H9 (cell line): ENCODE results near the gene COQ7. TPM values are rescaled to one million over a fixed set of nuclear protein-coding genes. Genes with fewer than 3 reads are reported as not detected.

Experiments used
- DNase-seq: peaks from one replicate; pipeline ENCODE4 v3.0.0-alpha.2; 2017
- H2AFZ ChIP-seq: one replicate; pipeline ENCODE4 v1.6.1; 2013; ENCODE audit warnings: mild to moderate bottlenecking, low read length, control low read depth, moderate library complexity
- H2AK5ac ChIP-seq: 2 replicates; pipeline ENCODE4 v1.6.1; 2013; ENCODE audit warnings: low read length, control low read depth, mixed read lengths; ENCODE audit not compliant: insufficient read length
- H2BK120ac ChIP-seq: one replicate; pipeline ENCODE4 v1.6.1; 2013; ENCODE audit warnings: low read depth, mild to moderate bottlenecking, low read length, control low read depth, inconsistent platforms; ENCODE audit not compliant: poor library complexity, severe bottlenecking
- H2BK12ac ChIP-seq: 2 replicates; pipeline ENCODE4 v1.6.1; 2013; ENCODE audit warnings: low read length, control low read depth, mixed read lengths, low read depth; ENCODE audit not compliant: insufficient read length
- H2BK15ac ChIP-seq: 2 replicates; pipeline ENCODE4 v1.6.1; 2013; ENCODE audit warnings: low read depth, low read length, control low read depth
- H2BK20ac ChIP-seq: one replicate; pipeline ENCODE4 v1.6.1; 2013; ENCODE audit warnings: low read depth, mild to moderate bottlenecking, low read length, control low read depth, inconsistent platforms; ENCODE audit not compliant: poor library complexity, severe bottlenecking
- H2BK5ac ChIP-seq: 2 replicates; pipeline ENCODE4 v1.6.1; 2013; ENCODE audit warnings: low read length, control low read depth, mixed read lengths; ENCODE audit not compliant: insufficient read length
- H3K14ac ChIP-seq: 2 replicates; pipeline ENCODE4 v1.6.1; 2013; ENCODE audit warnings: low read length, control low read depth; ENCODE audit not compliant: insufficient read depth
- H3K18ac ChIP-seq: 2 replicates; pipeline ENCODE4 v1.6.1; 2013; ENCODE audit warnings: low read depth, mild to moderate bottlenecking, mixed read lengths, low read length, control low read depth; ENCODE audit not compliant: insufficient read length
- H3K23ac ChIP-seq: 2 replicates; pipeline ENCODE4 v1.6.1; 2013; ENCODE audit warnings: low read length, control low read depth, mixed read lengths, low read depth; ENCODE audit not compliant: insufficient read length
- H3K23me2 ChIP-seq: 2 replicates; pipeline ENCODE4 v1.6.1; 2013; ENCODE audit warnings: low read depth, mild to moderate bottlenecking, mixed read lengths, low read length, control low read depth; ENCODE audit not compliant: insufficient read length, poor library complexity, severe bottlenecking
- H3K27ac ChIP-seq: 2 replicates; pipeline ENCODE4 v1.5.1; 2013; ENCODE audit warnings: low read length, control low read depth, mixed read lengths, low read depth; ENCODE audit not compliant: insufficient read length
- H3K27me3 ChIP-seq: 2 replicates; pipeline ENCODE4 v1.6.1; 2013; ENCODE audit warnings: low read length, control low read depth, inconsistent platforms; ENCODE audit not compliant: insufficient read depth
- H3K4ac ChIP-seq: 2 replicates; pipeline ENCODE4 v1.6.1; 2013; ENCODE audit warnings: low read depth, mild to moderate bottlenecking, control low read depth, inconsistent platforms, low read length, moderate library complexity
- H3K4me1 ChIP-seq: 2 replicates; pipeline ENCODE4 v1.6.1; 2013; ENCODE audit warnings: low read length, control low read depth, inconsistent platforms; ENCODE audit not compliant: insufficient read depth
- H3K4me2 ChIP-seq: 2 replicates; pipeline ENCODE4 v1.6.1; 2013; ENCODE audit warnings: low read length, control low read depth, mixed read lengths; ENCODE audit not compliant: insufficient read length, insufficient read depth
- H3K56ac ChIP-seq: 2 replicates; pipeline ENCODE4 v1.6.1; 2013; ENCODE audit warnings: low read depth, mild to moderate bottlenecking, mixed read lengths, low read length, control low read depth; ENCODE audit not compliant: insufficient read length
- H3K79me1 ChIP-seq: 2 replicates; pipeline ENCODE4 v1.6.1; 2013; ENCODE audit warnings: low read depth, mild to moderate bottlenecking, moderate library complexity, low read length, control low read depth, inconsistent platforms; ENCODE audit not compliant: insufficient read depth, poor library complexity, severe bottlenecking
- H3K79me2 ChIP-seq: 2 replicates; pipeline ENCODE4 v1.6.1; 2013; ENCODE audit warnings: low read length, control low read depth, inconsistent platforms; ENCODE audit not compliant: insufficient read depth
- H3K9ac ChIP-seq: 2 replicates; pipeline ENCODE4 v1.6.1; 2013; ENCODE audit warnings: low read length, control low read depth, mixed read lengths; ENCODE audit not compliant: insufficient read length; ENCODE audit errors: extremely low read depth
- H3K9me3 ChIP-seq: one replicate; pipeline ENCODE4 v1.6.1; 2013; ENCODE audit warnings: low read depth, low read length, inconsistent platforms; ENCODE audit not compliant: control insufficient read depth
- H3T11ph ChIP-seq: one replicate; pipeline ENCODE4 v1.6.1; 2013; ENCODE audit warnings: mild to moderate bottlenecking, low read length, control low read depth, inconsistent platforms
- H4K20me1 ChIP-seq: one replicate; pipeline ENCODE4 v1.6.1; 2013; ENCODE audit not compliant: control insufficient read depth, insufficient read length, insufficient read depth
- H4K5ac ChIP-seq: 2 replicates; pipeline ENCODE4 v1.6.1; 2013; ENCODE audit warnings: low read depth, mild to moderate bottlenecking, mixed read lengths, low read length, control low read depth; ENCODE audit not compliant: insufficient read length
- H4K8ac ChIP-seq: replicated peaks from 2 replicates; pipeline ENCODE4 v1.6.1; 2013; ENCODE audit warnings: low read length, control low read depth, mixed read lengths, low read depth; ENCODE audit not compliant: insufficient read length
- H4K91ac ChIP-seq: 2 replicates; pipeline ENCODE4 v1.6.1; 2013; ENCODE audit warnings: low read depth, mild to moderate bottlenecking, moderate library complexity, mixed read lengths, low read length, control low read depth; ENCODE audit not compliant: insufficient read length
- H3K27ac Mint-ChIP-seq, 3 experiments: 2 replicates in 2 of 3; 3 replicates in 1 of 3; pipeline ENCODE4 v1.8.0; 2020 to 2021; ENCODE audit warnings: mixed read lengths in 3 of 3, mild to moderate bottlenecking in 1 of 3, moderate library complexity in 1 of 3
- H3K27me3 Mint-ChIP-seq: 2 replicates; pipeline ENCODE4 v1.8.0; 2021; ENCODE audit warnings: low read depth, mild to moderate bottlenecking, moderate library complexity, mixed read lengths
- H3K36me3 Mint-ChIP-seq, 3 experiments: 2 replicates in 2 of 3; 3 replicates in 1 of 3; pipeline ENCODE4 v1.8.0; 2020 to 2021; ENCODE audit warnings: low read depth in 3 of 3, mixed read lengths in 3 of 3; ENCODE audit not compliant: insufficient read depth in 1 of 3
- H3K4me1 Mint-ChIP-seq, 2 experiments: 2 replicates each; pipeline ENCODE4 v1.8.0; 2020; ENCODE audit warnings: mixed read lengths in 2 of 2
- H3K4me3 Mint-ChIP-seq, 2 experiments: 2 replicates in 1 of 2; 3 replicates in 1 of 2; pipeline ENCODE4 v1.8.0; 2020 to 2021; ENCODE audit warnings: mild to moderate bottlenecking in 2 of 2, mixed read lengths in 2 of 2, moderate library complexity in 1 of 2
- H3K9me3 Mint-ChIP-seq, 2 experiments: 2 replicates in 1 of 2; 3 replicates in 1 of 2; pipeline ENCODE4 v1.8.0; 2020; ENCODE audit warnings: mild to moderate bottlenecking in 2 of 2, mixed read lengths in 2 of 2, moderate library complexity in 1 of 2
- WGBS: extraction: QIAGEN DNeasy Blood & Tissue Kit; methylation state at CpG from one replicate; pipeline ENCODE4 v1.1.7; 2013; ENCODE audit warnings: missing lambda C conversion rate, low lambda C conversion rate, mixed read lengths; ENCODE audit not compliant: insufficient read length; ENCODE audit errors: extremely low coverage; 5-methylcytosine and 5-hydroxymethylcytosine counted together
- total RNA-seq: library from RNA; stranded (reverse); gene quantifications from 2 replicates; pipeline ENCODE4 v1.2.1, GENCODE V29; 2021
- TF ChIP-seq, protein P1 (sequence below): fragments of 200-600 bp; sonication (generic); conservative IDR thresholded peaks from 3 replicates; pipeline ENCODE4 v1.8.0; 2021; ENCODE audit warnings: antibody characterized with exemption, mild to moderate bottlenecking

Gene COQ7
- total RNA-seq, 1 experiment from 2014 or later = 29.6 TPM

DNA sequence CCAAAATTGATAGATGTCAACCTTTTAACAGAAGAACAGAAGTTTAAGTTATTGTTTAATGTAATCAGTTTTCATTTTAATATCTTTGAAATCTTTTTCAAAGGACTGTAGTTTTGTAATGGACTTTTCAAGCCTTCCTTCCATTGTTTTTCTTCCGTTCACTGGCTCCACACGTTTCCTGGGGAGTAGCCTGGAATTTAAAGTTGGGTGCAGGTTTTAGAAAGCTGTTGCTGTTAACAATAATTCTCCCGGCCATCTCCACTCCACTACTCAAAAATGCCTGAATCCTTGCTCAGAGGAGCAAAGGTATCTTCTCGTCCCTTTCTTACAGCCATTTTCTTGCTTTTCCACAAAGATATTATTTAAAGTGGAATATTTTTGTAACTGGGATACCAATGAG, 4.7 kb upstream of the COQ7 start:
- Histone ChIP-seq H2BK120ac (no peak overlapping the region), H4K8ac (no peak overlapping the region), H2AFZ (no peak overlapping the region), H3K18ac (no peak overlapping the region), H3T11ph (no peak overlapping the region), H3K23ac (no peak overlapping the region), H3K56ac (no peak overlapping the region), H4K91ac (no peak overlapping the region), H3K79me2 (no peaks in the 10 kb centered on the region), H3K23me2 (no peaks in the 10 kb centered on the region), H4K20me1 (no peaks in the 10 kb centered on the region), H2BK12ac (no peak overlapping the region), H3K27ac (no peak overlapping the region), H4K5ac (no peak overlapping the region), H3K4me1 (no peaks in the 10 kb centered on the region), H2BK15ac (no peak overlapping the region), H2AK5ac (no peak overlapping the region), H2BK20ac (no peak overlapping the region), H3K9me3 (no peaks in the 10 kb centered on the region), H3K14ac (no peak overlapping the region), H3K79me1 (no peaks in the 10 kb centered on the region), H3K9ac (no peak overlapping the region), H3K4me2 (no peak overlapping the region), H3K27me3 (no peaks in the 10 kb centered on the region; the same call in 1 of the 2 replicates), H2BK5ac (no peak overlapping the region), H3K4ac (no peak overlapping the region)
- TF ChIP-seq, protein P1, sequence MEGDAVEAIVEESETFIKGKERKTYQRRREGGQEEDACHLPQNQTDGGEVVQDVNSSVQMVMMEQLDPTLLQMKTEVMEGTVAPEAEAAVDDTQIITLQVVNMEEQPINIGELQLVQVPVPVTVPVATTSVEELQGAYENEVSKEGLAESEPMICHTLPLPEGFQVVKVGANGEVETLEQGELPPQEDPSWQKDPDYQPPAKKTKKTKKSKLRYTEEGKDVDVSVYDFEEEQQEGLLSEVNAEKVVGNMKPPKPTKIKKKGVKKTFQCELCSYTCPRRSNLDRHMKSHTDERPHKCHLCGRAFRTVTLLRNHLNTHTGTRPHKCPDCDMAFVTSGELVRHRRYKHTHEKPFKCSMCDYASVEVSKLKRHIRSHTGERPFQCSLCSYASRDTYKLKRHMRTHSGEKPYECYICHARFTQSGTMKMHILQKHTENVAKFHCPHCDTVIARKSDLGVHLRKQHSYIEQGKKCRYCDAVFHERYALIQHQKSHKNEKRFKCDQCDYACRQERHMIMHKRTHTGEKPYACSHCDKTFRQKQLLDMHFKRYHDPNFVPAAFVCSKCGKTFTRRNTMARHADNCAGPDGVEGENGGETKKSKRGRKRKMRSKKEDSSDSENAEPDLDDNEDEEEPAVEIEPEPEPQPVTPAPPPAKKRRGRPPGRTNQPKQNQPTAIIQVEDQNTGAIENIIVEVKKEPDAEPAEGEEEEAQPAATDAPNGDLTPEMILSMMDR = no peak
- no peaks in the 10 kb centered on the region for H3K9me3 Mint-ChIP-seq
- WGBS = no CpG with 5 or more reads among the region's 4 CpGs
- no peak overlapping the region for H3K4me3 Mint-ChIP-seq
- DNase-seq = no peak
- H3K36me3 Mint-ChIP-seq = no peaks in the 10 kb centered on the region; a peak in 1 of 7 replicates
- no peaks in the 10 kb centered on the region for H3K27me3 Mint-ChIP-seq
- H3K4me1 Mint-ChIP-seq = no peaks in the 10 kb centered on the region
- H3K27ac Mint-ChIP-seq = no peak overlapping the region
